Breast epithelium (tissue), 3 donors: Measurements from ENCODE around the gene CNKSR1.

ENCODE experiments used
- POLR2AphosphoS5 ChIP-seq, 3 donors: sonication (generic); formaldehyde crosslinking; IDR thresholded peaks; one replicate each; pipeline ENCODE4 v1.6.1; 2017; ENCODE audit warnings: antibody characterized with exemption in 3 of 3
- TF ChIP-seq, protein P1 (sequence below), 3 donors: fragments of 450-650 bp; IDR thresholded peaks; one replicate each; pipeline ENCODE4 v1.5.1; 2016 to 2017; ENCODE audit warnings: antibody characterized with exemption in 3 of 3, mild to moderate bottlenecking in 3 of 3, moderate library complexity in 3 of 3

DNA sequence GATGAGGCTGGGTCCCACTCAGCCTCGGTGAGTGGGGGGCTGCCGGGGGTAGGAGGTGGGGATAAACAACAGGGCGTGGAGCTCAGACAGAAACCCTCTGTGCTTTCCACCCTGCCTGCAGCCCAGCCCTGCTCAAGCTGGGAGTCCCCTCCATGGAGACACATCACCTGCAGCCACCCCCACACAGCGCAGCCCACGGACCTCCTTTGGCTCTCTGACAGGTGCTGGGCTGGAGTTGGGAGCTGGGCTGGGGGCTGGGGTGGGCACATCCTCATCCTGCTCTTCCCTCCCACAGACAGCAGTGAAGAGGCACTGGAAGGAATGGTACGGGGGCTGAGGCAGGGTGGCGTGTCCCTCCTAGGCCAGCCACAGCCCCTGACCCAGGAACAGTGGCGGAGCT, 11.2 kb downstream of the CNKSR1 start:
- no peak for TF ChIP-seq POLR2AphosphoS5 (IDR thresholded peaks at IDR 0.05)
- TF ChIP-seq, protein P1, sequence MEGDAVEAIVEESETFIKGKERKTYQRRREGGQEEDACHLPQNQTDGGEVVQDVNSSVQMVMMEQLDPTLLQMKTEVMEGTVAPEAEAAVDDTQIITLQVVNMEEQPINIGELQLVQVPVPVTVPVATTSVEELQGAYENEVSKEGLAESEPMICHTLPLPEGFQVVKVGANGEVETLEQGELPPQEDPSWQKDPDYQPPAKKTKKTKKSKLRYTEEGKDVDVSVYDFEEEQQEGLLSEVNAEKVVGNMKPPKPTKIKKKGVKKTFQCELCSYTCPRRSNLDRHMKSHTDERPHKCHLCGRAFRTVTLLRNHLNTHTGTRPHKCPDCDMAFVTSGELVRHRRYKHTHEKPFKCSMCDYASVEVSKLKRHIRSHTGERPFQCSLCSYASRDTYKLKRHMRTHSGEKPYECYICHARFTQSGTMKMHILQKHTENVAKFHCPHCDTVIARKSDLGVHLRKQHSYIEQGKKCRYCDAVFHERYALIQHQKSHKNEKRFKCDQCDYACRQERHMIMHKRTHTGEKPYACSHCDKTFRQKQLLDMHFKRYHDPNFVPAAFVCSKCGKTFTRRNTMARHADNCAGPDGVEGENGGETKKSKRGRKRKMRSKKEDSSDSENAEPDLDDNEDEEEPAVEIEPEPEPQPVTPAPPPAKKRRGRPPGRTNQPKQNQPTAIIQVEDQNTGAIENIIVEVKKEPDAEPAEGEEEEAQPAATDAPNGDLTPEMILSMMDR (IDR thresholded peaks at IDR 0.05), result no peak
